Retinal pigment epithelial cell (primary cell): ENCODE results near the gene MRPS6.
A peak's percentile ranks its signal among the peaks of the same experiment; 100 is the strongest.

Experiments used
- DNase-seq: peaks from one replicate; pipeline ENCODE4 v3.0.0-alpha.2; 2010; ENCODE audit warnings: low read depth
- H3K4me3 ChIP-seq: 2 replicates; pipeline ENCODE4 v1.5.1; 2011; ENCODE audit warnings: mild to moderate bottlenecking, low read length, control low read depth, moderate library complexity
- TF ChIP-seq, protein P1 (sequence below): conservative IDR thresholded peaks from 2 replicates; pipeline ENCODE4 v1.5.1; 2011; ENCODE audit warnings: low read depth, low read length, control low read depth, inconsistent platforms

MRPS6 gene

DNA sequence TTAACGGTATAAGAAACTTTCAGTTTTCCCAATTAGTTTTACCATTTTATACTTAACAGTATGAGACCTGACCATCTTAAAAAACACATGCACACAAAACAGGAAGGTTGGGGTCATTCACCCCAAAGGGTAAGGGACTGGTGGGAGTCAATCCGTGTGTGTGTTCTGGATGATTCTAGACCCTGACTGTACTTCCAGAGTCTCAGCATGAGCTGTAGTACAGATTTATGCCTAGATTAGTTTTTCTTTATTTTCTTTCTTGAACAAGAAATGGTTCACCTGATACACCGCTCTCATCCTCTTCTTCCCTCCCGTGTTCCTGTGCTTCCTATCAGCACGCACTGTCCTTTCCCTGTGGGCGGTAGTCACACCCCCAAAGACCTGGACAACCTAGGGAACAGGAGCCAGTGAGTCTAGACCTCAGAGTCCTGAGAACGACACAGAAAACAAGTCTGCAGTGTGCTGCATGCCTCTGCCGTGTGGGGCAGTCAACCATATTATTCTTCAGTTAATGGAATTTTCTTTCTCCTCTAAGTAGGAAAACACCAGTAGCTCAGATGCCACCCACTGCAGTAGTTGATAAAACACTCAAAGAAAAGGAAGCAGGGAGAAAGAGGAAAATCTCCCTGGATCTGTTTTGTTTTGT, 38.9 kb upstream of the MRPS6 start:
- TF ChIP-seq, protein P1, sequence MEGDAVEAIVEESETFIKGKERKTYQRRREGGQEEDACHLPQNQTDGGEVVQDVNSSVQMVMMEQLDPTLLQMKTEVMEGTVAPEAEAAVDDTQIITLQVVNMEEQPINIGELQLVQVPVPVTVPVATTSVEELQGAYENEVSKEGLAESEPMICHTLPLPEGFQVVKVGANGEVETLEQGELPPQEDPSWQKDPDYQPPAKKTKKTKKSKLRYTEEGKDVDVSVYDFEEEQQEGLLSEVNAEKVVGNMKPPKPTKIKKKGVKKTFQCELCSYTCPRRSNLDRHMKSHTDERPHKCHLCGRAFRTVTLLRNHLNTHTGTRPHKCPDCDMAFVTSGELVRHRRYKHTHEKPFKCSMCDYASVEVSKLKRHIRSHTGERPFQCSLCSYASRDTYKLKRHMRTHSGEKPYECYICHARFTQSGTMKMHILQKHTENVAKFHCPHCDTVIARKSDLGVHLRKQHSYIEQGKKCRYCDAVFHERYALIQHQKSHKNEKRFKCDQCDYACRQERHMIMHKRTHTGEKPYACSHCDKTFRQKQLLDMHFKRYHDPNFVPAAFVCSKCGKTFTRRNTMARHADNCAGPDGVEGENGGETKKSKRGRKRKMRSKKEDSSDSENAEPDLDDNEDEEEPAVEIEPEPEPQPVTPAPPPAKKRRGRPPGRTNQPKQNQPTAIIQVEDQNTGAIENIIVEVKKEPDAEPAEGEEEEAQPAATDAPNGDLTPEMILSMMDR: peak; percentile 22
- DNase-seq: no peak

DNA sequence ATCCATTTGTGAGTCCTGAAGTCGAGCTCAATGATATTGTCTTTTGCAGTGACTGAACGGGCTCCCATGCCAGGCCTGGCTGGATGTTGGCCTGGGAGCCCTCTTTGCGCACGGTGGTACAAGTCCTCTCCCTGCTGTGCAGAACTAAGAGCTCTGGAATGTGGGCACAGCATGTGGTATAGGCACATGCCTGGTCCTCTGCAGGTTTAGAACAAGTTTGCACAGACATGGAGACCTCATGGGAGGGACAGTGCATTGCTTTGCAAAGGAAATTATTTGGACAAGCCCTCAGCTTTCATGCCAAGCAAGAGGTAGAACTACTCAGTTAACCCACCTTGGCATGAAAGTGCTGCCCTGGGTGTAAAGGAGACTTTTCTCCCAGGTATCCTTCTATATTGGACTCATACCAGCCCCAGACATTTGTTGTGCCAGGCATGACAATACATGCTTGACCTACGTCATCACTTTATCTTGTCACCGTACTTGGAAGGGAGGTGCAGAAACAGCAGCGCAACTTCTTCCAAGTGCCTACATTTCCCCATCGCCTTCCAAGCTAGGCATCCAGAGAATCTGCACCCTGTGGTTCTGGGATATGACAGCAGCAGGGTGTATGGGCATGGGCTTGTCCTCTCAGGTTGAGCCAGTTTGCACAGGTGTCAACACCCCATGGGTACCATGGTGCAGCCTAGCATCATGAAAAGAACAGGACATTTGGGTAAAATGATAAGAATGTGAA, 37.6 kb upstream of the MRPS6 start:
- no peak overlapping the region for H3K4me3 ChIP-seq
- TF ChIP-seq, protein P1: no peak
- no peak for DNase-seq

More for the DNA sequence above, 38.9 kb upstream of the MRPS6 start:
- H3K4me3 ChIP-seq: no peak overlapping the region

DNA sequence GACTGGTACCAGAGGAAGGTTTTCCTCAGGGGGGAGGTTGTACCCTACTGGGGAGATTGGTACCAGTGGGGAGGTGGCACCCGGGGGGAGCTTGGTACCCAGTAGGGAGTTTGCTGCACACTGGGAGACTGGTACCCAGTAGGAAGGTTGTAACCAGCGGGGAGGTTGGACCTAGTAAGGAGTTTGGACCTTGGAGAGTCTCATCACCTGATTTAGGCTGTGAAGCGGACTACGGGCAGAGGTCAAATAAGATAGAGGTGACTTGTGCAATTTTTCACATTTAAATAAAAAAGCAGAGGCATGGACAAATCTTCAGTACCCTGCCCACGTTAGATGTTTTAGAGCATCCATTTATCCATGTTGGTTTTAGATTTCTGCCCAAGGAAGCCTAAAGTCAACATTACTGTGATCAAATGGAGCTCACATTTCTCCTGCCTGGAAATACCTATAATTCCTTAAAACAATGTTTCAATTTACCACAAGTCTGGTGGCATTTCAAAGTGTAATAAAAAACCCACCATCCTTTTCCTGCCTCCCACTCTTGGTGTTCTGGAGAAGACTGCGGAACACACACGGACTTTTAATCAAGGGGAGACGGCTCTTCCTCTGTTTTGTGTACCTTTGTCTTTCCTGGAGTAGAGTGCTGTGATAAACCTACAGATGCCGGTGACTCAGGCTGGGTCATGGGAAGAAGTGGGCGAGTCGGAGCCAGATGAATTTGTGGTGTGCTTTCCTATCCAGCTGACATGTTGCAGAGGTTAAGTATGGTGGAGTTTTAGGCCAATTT, 36.2 kb upstream of the MRPS6 start:
- no peak for DNase-seq
- H3K4me3 ChIP-seq: no peak overlapping the region
- TF ChIP-seq, protein P1: no peak

DNA sequence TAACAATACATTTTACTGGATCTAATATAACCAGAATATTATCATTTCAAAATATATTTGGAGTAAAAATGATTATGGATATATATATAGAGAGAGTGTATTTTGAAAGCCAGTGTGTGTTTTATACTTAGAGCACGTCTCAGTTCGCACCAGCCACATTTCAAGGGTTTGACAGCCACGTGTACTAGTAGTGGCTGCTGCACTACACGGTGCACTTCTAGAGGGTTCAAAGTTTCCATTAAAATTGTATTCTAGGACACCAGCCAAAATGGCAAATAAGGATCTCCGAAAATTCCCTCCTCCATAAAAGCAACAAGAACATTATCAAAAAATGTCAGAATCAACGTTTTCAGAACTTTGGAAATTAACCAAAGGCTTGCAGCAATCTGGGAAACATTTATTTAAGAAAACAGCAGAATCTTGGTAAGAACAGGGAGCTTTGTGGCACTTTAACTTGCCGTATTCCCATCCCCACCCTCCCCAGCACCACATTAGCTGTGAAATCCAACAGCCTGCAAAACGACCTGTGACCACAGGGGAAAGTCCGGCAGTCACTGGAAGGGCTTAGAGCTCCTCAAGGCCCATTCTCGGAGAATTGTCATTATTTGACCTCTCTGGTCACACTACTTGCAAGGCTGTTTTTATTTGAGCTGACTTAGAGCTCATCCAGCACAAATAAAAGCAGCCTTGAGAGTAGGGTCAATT, 33.5 kb upstream of the MRPS6 start:
- TF ChIP-seq, protein P1: no peak
- DNase-seq: no peak
- H3K4me3 ChIP-seq: no peak overlapping the region

DNA sequence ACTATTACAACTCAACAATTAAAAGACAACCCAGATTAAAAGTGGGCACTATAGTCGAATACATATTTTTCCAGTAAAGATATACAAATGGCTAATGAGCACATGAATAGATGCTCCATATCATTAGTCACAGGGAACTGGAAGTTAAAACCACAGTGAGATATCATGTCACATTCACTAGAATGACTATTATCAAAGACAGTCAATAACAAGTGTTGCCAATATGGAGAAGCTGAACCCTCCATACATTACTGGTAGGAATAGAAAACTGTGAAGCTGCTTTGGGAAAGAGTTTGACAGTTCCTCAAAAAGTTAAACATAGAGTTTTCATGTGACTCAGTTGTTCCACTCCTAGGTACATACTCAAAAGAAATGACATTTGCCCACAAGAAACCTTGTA, 30.6 kb upstream of the MRPS6 start:
- no peak for DNase-seq
- no peak overlapping the region for H3K4me3 ChIP-seq
- TF ChIP-seq, protein P1: no peak

DNA sequence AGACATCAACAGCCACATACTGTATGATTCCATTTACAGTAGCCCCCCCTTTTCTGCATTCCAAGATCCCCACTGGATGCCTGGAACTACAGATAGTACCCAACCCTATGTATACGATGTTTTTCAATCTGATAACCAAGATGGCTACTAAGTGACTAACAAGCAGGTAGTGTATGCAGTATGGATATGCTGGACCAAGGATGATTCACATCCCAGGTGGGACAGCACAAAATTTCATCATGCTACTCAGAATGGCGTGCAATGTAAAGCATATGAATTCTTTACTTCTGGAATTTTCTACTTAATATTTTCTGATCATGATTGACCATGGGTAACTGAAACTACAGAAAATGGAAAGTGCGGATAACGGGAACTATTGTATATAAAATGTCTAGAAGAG, 30.0 kb upstream of the MRPS6 start:
- TF ChIP-seq, protein P1: no peak
- H3K4me3 ChIP-seq: no peak overlapping the region
- no peak for DNase-seq
